GM10266 (cell line): ENCODE measurements around the gene RASSF3.
A peak's percentile ranks its signal among the peaks of the same experiment; 100 is the strongest.

Experiments
- DNase-seq: peaks from one replicate; pipeline ENCODE4 v3.0.0; 2012; ENCODE audit errors: extremely low spot score
- CTCF ChIP-seq: IDR thresholded peaks from 2 replicates; pipeline ENCODE4 v1.5.1; 2012; ENCODE audit warnings: mild to moderate bottlenecking, low read depth; ENCODE audit not compliant: control insufficient read depth, insufficient read depth; ENCODE audit errors: missing control alignments

RASSF3 gene

GRCh38 chr12:64595863-64596793 is 14.2 kb upstream of the RASSF3 start:
- no peak for TF ChIP-seq CTCF
- DNase-seq, result no peak

GRCh38 chr12:64598831-64599230 is 11.5 kb upstream of the RASSF3 start:
- no peak for TF ChIP-seq CTCF

GRCh38 chr12:64600164-64600561 is 10.1 kb upstream of the RASSF3 start:
- no peak for TF ChIP-seq CTCF
- DNase-seq, result no peak

More at GRCh38 chr12:64598831-64599230, 11.5 kb upstream of the RASSF3 start:
- no peak for DNase-seq

GRCh38 chr12:64603183-64603841 is 7.0 kb upstream of the RASSF3 start:
- DNase-seq, result no peak
- TF ChIP-seq CTCF, result no peak

GRCh38 chr12:64608901-64609535 is 1.3 kb upstream of the RASSF3 start:
- DNase-seq, result peak; percentile 74
- no peak for TF ChIP-seq CTCF

GRCh38 chr12:64609536-64610078 is 688 bp upstream of the RASSF3 start:
- DNase-seq, result no peak
- no peak for TF ChIP-seq CTCF
